Panc1 (cell line): ENCODE measurements around the gene ARSG. TPM values are rescaled to one million over a fixed set of nuclear protein-coding genes. Genes with fewer than 3 reads are reported as not detected.

ENCODE experiments used
- ATAC-seq: fragments of 200-7000 bp; cut with Tn5 transposase; 2 replicates; pipeline ENCODE4 v1.9.1; 2020; ENCODE audit warnings: mild to moderate bottlenecking, moderate library complexity
- BruUV-seq: library from RNA; stranded (reverse); fragments of 400-500 nt; replicated peaks from 2 replicates; lab custom pipeline; 2021; lab: Mats Ljungman, UMichigan
- CTCF ChIA-PET: fragments of 300-600 bp; sonication (Branson Sonifier 250); formaldehyde crosslinking; loops from one replicate; lab custom pipeline; 2022; ENCODE audit warnings: antibody characterized with exemption; lab: Charles Lee
- POLR2A ChIA-PET: fragments of 300-600 bp; sonication (Branson Sonifier 250); formaldehyde crosslinking; loops from one replicate; lab custom pipeline; 2022; ENCODE audit warnings: antibody characterized with exemption; lab: Charles Lee
- DNase-seq: peaks from one replicate; pipeline ENCODE4 v3.0.0-alpha.2; 2010; ENCODE audit warnings: low read depth, low spot score
- H3K27ac ChIP-seq: 2 replicates; pipeline ENCODE4 v1.5.1; 2011; ENCODE audit warnings: mild to moderate bottlenecking, low read length, inconsistent platforms
- H3K27me3 ChIP-seq: fragments of 200-500 bp; sonication (Bioruptor generic); 2 replicates; pipeline ENCODE4 v1.6.0; 2014; ENCODE audit warnings: low read length, inconsistent platforms; ENCODE audit not compliant: control insufficient read depth, insufficient read depth
- H3K36me3 ChIP-seq: fragments of 200-500 bp; sonication (Bioruptor generic); 2 replicates; pipeline ENCODE4 v1.5.1; 2014; ENCODE audit warnings: inconsistent platforms, mild to moderate bottlenecking, low read length, moderate library complexity; ENCODE audit not compliant: control insufficient read depth, insufficient read depth
- H3K4me1 ChIP-seq: 2 replicates; pipeline ENCODE4 v1.5.1; 2011; ENCODE audit warnings: inconsistent platforms, mild to moderate bottlenecking, low read length, moderate library complexity; ENCODE audit not compliant: control insufficient read depth, insufficient read depth
- H3K4me3 ChIP-seq, 2 experiments: 2 replicates each; pipeline ENCODE4 v1.5.1; 2011 to 2012; ENCODE audit warnings: low read depth in 2 of 2, low read length in 2 of 2, mild to moderate bottlenecking in 2 of 2, inconsistent platforms in 1 of 2, moderate library complexity in 1 of 2
- H3K9me3 ChIP-seq: fragments of 200-500 bp; sonication (Bioruptor generic); 2 replicates; pipeline ENCODE4 v1.5.1; 2014; ENCODE audit warnings: low read depth, mild to moderate bottlenecking, inconsistent platforms, low read length, moderate library complexity; ENCODE audit not compliant: control insufficient read depth, insufficient read depth
- POLR2AphosphoS5 ChIP-seq: IDR thresholded peaks from 2 replicates; pipeline ENCODE4 v1.6.1; 2012; ENCODE audit warnings: mild to moderate bottlenecking, low read depth, low read length, moderate library complexity
- SIN3A ChIP-seq: IDR thresholded peaks from 2 replicates; pipeline ENCODE4 v1.6.1; 2012; ENCODE audit warnings: low read depth, mild to moderate bottlenecking, low read length, moderate library complexity, borderline replicate concordance; ENCODE audit not compliant: insufficient read depth
- TCF7L2 ChIP-seq: IDR thresholded peaks from 2 replicates; pipeline ENCODE4 v1.6.1; 2011; ENCODE audit warnings: mild to moderate bottlenecking, low read depth, low read length, inconsistent platforms
- in situ Hi-C: cut with HindIII; loops from 2 replicates; pipeline ENCODE4 v1.10.0; 2016; ENCODE audit warnings: low sequenced_read_pairs, low pct_unique_long_range_greater_than_20kb
- intact Hi-C: fragments of 100-400 bp; cut with micrococcal nuclease; formaldehyde crosslinking; loops from one replicate; pipeline ENCODE4 v1.10.0; 2022; ENCODE audit not compliant: unreplicated experiment
- total RNA-seq: library from RNA; stranded (reverse); gene quantifications from one replicate; pipeline ENCODE4 v1.2.1, GENCODE V29; 2021; ENCODE audit not compliant: unreplicated experiment
- TF ChIP-seq, protein P1 (sequence below), 2 experiments: IDR thresholded peaks; 2 replicates each; pipeline ENCODE4 v1.6.1; 2011 to 2012; ENCODE audit warnings: low read depth in 2 of 2, control low read depth in 1 of 2, low read length in 1 of 2, mild to moderate bottlenecking in 1 of 2, moderate library complexity in 1 of 2; ENCODE audit not compliant: insufficient read depth in 1 of 2
- TF ChIP-seq, protein P2 (sequence below): fragments of 450-650 bp; IDR thresholded peaks from 2 replicates; pipeline ENCODE4 v1.5.1; 2017; ENCODE audit warnings: mild to moderate bottlenecking

ARSG gene
- total RNA-seq, 1 experiment from 2014 or later, result 2.3 TPM

DNA sequence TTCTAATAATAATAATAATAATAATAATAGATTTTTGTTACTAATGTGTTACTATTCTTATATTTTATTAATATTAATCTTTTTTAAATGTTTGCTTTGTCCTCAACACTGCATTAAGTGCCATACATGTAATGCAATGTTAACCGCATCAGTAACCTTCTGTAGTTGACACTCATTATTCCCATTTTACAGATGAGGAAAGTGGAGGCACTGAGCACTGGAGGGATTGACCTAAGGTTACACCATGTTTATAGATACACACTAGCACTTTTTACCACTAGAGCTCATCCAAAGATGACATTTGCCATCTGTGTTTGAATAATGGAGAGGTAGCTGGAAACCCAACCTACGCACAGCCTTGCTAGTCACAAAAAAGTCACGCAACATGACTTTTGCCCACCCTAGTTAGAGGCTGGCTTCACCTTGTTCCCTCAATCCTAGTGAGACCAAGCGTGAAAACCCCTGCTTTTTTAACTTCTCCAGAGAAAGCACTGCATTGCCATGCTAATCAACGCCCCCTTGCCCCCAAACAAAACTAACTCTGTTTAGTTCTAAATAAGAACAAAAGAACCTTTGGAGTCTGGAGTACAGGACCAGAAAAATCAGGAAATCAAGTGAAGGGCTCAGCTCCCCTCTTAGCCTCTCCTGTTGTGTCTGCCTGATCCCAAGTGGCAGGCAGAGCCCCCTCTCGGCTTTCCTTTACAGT, 2.3 kb downstream of the ARSG start:
- DNase-seq (no peak), ATAC-seq (no peak)
- Histone ChIP-seq H3K9me3 (no peaks in the 10 kb centered on the region), H3K4me1 (0 out of 2 replicates have a peak, but pooled peaks cover 2% of the 10 kb centered on the region), H3K27ac (no peak overlapping the region), H3K27me3 (peaks cover 4% of the 10 kb centered on the region), H3K4me3 (no peak overlapping the region), H3K36me3 (no peaks in the 10 kb centered on the region)
- TF ChIP-seq, protein P1, sequence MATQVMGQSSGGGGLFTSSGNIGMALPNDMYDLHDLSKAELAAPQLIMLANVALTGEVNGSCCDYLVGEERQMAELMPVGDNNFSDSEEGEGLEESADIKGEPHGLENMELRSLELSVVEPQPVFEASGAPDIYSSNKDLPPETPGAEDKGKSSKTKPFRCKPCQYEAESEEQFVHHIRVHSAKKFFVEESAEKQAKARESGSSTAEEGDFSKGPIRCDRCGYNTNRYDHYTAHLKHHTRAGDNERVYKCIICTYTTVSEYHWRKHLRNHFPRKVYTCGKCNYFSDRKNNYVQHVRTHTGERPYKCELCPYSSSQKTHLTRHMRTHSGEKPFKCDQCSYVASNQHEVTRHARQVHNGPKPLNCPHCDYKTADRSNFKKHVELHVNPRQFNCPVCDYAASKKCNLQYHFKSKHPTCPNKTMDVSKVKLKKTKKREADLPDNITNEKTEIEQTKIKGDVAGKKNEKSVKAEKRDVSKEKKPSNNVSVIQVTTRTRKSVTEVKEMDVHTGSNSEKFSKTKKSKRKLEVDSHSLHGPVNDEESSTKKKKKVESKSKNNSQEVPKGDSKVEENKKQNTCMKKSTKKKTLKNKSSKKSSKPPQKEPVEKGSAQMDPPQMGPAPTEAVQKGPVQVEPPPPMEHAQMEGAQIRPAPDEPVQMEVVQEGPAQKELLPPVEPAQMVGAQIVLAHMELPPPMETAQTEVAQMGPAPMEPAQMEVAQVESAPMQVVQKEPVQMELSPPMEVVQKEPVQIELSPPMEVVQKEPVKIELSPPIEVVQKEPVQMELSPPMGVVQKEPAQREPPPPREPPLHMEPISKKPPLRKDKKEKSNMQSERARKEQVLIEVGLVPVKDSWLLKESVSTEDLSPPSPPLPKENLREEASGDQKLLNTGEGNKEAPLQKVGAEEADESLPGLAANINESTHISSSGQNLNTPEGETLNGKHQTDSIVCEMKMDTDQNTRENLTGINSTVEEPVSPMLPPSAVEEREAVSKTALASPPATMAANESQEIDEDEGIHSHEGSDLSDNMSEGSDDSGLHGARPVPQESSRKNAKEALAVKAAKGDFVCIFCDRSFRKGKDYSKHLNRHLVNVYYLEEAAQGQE (IDR thresholded peaks at IDR 0.05; ENCODE audit: insufficient read depth in 1 of 2, low read depth in 2 of 2, low read length in 1 of 2), result no peak
- TF ChIP-seq, protein P2, sequence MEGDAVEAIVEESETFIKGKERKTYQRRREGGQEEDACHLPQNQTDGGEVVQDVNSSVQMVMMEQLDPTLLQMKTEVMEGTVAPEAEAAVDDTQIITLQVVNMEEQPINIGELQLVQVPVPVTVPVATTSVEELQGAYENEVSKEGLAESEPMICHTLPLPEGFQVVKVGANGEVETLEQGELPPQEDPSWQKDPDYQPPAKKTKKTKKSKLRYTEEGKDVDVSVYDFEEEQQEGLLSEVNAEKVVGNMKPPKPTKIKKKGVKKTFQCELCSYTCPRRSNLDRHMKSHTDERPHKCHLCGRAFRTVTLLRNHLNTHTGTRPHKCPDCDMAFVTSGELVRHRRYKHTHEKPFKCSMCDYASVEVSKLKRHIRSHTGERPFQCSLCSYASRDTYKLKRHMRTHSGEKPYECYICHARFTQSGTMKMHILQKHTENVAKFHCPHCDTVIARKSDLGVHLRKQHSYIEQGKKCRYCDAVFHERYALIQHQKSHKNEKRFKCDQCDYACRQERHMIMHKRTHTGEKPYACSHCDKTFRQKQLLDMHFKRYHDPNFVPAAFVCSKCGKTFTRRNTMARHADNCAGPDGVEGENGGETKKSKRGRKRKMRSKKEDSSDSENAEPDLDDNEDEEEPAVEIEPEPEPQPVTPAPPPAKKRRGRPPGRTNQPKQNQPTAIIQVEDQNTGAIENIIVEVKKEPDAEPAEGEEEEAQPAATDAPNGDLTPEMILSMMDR, result no peak
- no peak for TF ChIP-seq SIN3A
- no peak for TF ChIP-seq POLR2AphosphoS5
- no peak for TF ChIP-seq TCF7L2
- no TSS peak for BruUV-seq
- intact Hi-C loops, result no loop called here
- in situ Hi-C loops, result no loop called here
- CTCF ChIA-PET, result no interaction called here
- POLR2A ChIA-PET, result no interaction called here

DNA sequence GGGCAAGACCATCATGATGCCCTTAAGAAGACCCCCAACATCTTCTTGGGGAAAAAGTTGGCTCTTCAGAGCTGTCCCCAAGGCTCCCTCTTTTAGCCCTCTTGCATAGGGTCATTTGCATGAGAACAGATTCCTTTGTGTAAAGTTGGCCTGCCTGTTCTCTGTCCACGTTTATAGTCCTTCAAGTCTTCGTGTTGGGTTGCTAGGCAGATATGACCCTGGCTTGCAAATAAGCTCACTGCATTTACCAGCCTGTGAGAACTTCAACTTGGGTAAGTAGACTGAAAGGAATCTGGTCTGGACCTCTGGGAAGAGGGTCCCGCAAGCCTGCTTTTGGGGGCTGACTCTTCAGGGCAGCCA, 2.9 kb downstream of the ARSG start:
- Histone ChIP-seq H3K27ac (no peak overlapping the region), H3K4me1 (0 out of 2 replicates have a peak, but pooled peaks cover 2% of the 10 kb centered on the region), H3K27me3 (peaks cover 4% of the 10 kb centered on the region), H3K9me3 (no peaks in the 10 kb centered on the region), H3K4me3 (no peak overlapping the region), H3K36me3 (no peaks in the 10 kb centered on the region)
- TF ChIP-seq, protein P2, result no peak
- TF ChIP-seq POLR2AphosphoS5 (no peak), SIN3A (no peak), TCF7L2 (no peak)
- TF ChIP-seq, protein P1 (IDR thresholded peaks at IDR 0.05; ENCODE audit: insufficient read depth in 1 of 2, low read depth in 2 of 2, low read length in 1 of 2), result no peak
- BruUV-seq, result no TSS peak
- DNase-seq (no peak), ATAC-seq (no peak)
- POLR2A ChIA-PET, result no interaction called here
- intact Hi-C loops (no loop called here), in situ Hi-C loops (no loop called here)
- CTCF ChIA-PET, result no interaction called here
